Bronchial epithelial cell (primary cell): ENCODE data around the gene GRIA1. TPM values are rescaled to one million over a fixed set of nuclear protein-coding genes. Genes with fewer than 3 reads are reported as not detected.

Experiments used
- DNase-seq: peaks from one replicate; pipeline ENCODE4 v3.0.0-alpha.2; 2010; ENCODE audit warnings: low read depth
- FAIRE-seq: peaks from 2 replicates; lab custom pipeline; 2011; peaks lifted over from hg19 to GRCh38; lab: Jason Lieb, UNC
- H3K27me3 ChIP-seq: 2 replicates; pipeline ENCODE4 v1.5.1; 2011; ENCODE audit warnings: low read length; ENCODE audit not compliant: control insufficient read depth, insufficient read depth
- H3K36me3 ChIP-seq: 2 replicates; pipeline ENCODE4 v1.5.1; 2011; ENCODE audit warnings: low read length; ENCODE audit not compliant: control insufficient read depth, insufficient read depth
- H3K4me3 ChIP-seq: 2 replicates; pipeline ENCODE4 v1.5.1; 2011; ENCODE audit warnings: mild to moderate bottlenecking, low read depth, low read length, control low read depth
- total RNA-seq: library from RNA; depleted of rRNA; stranded (reverse); fragments of >200 nt; gene quantifications from 2 replicates; pipeline ENCODE4 v1.2.1, GENCODE V29; 2014
- TF ChIP-seq, protein P1 (sequence below): IDR thresholded peaks from 2 replicates; pipeline ENCODE4 v1.5.1; 2011; ENCODE audit warnings: mild to moderate bottlenecking, moderate library complexity, low read length, control low read depth, inconsistent platforms; ENCODE audit not compliant: insufficient read depth, severe bottlenecking

Gene GRIA1
- total RNA-seq, 1 donor from 2014 or later: not detected

- H3K4me3 ChIP-seq: no peak overlapping the region
- FAIRE-seq: no peak
- TF ChIP-seq, protein P1, sequence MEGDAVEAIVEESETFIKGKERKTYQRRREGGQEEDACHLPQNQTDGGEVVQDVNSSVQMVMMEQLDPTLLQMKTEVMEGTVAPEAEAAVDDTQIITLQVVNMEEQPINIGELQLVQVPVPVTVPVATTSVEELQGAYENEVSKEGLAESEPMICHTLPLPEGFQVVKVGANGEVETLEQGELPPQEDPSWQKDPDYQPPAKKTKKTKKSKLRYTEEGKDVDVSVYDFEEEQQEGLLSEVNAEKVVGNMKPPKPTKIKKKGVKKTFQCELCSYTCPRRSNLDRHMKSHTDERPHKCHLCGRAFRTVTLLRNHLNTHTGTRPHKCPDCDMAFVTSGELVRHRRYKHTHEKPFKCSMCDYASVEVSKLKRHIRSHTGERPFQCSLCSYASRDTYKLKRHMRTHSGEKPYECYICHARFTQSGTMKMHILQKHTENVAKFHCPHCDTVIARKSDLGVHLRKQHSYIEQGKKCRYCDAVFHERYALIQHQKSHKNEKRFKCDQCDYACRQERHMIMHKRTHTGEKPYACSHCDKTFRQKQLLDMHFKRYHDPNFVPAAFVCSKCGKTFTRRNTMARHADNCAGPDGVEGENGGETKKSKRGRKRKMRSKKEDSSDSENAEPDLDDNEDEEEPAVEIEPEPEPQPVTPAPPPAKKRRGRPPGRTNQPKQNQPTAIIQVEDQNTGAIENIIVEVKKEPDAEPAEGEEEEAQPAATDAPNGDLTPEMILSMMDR: no peak
- H3K27me3 ChIP-seq: no peaks in the 10 kb centered on the region
- no peaks in the 10 kb centered on the region for H3K36me3 ChIP-seq
- DNase-seq: no peak
Observed at GRCh38 chr5:153520952-153521351, 30.5 kb downstream of the GRIA1 start.

GRCh38 chr5:153523211-153523610, 32.7 kb downstream of the GRIA1 start:
- TF ChIP-seq, protein P1: no peak
- H3K4me3 ChIP-seq: no peak overlapping the region
- H3K36me3 ChIP-seq: no peaks in the 10 kb centered on the region
- no peak for FAIRE-seq
- no peak for DNase-seq
- H3K27me3 ChIP-seq: no peaks in the 10 kb centered on the region

DNA sequence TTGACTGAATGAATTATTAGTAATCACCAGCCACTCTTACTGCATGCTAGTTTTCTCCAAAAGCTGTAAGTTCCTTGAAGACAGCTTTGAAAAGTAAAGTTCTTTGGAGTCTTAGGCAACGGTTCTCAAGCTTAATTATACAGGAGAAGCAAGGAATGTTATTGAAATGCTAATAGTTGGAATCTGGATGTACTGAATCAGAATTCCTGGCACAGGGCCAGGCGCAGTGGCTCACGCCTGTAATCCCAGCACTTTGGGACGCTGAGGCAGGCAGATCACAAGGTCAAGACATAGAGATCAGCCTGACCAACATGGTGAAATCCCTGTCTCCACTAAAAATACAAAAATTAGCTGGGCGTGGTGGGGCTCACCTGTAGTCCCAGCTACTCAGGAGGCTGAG, 33.4 kb downstream of the GRIA1 start:
- Histone ChIP-seq H3K27me3 (no peaks in the 10 kb centered on the region), H3K4me3 (no peak overlapping the region), H3K36me3 (no peaks in the 10 kb centered on the region)
- DNase-seq (peak; percentile 48), FAIRE-seq (no peak)
- TF ChIP-seq, protein P1: no peak

DNA sequence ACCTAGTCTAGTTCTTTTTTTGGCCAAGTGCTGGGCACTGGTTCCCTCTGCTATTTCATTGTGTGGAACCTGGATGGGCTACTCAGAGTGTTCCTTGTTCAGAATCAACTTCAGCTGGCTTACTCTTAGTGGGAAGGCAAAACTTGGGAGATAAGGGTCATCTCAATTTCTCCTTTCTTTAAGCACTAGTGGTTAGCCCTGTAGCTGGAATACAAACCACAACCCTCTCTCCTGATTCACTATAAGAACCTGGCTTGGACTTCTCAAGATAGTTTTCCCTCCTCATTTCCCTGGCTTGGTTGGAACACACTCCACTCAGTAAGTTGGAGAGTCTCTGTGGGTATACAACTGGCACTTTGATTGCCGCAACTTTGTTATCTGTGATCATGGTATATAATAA, 35.1 kb downstream of the GRIA1 start:
- TF ChIP-seq, protein P1: no peak
- Histone ChIP-seq H3K27me3 (no peaks in the 10 kb centered on the region), H3K36me3 (no peaks in the 10 kb centered on the region), H3K4me3 (no peak overlapping the region)
- DNase-seq (no peak), FAIRE-seq (no peak)

GRCh38 chr5:153530357-153531143, 40.1 kb downstream of the GRIA1 start:
- TF ChIP-seq, protein P1: no peak
- Histone ChIP-seq H3K36me3 (no peaks in the 10 kb centered on the region), H3K4me3 (no peak overlapping the region), H3K27me3 (no peaks in the 10 kb centered on the region)
- peak; percentile 32 for DNase-seq
- FAIRE-seq: no peak

DNA sequence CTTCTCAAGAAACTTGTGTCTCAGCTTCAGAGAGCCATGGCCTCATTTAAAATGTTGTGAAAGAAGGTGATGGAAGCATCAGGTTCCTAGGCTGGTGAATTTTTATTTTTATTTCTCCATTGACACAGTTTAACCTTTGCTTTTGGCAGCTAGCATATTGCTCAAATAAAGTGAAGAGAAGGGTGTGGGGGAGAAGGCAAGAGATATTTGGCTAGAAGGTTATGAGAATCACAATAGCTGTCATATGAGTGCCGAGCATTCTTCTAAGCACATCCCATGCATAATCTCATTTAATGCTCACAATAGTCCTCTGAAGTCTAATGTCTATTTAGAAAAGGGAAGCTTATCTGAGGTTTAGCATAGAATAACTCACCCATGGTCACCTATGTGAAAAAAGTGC, 43.1 kb downstream of the GRIA1 start:
- no peaks in the 10 kb centered on the region for H3K36me3 ChIP-seq
- no peak overlapping the region for H3K4me3 ChIP-seq
- DNase-seq: no peak
- no peak for FAIRE-seq
- H3K27me3 ChIP-seq: no peaks in the 10 kb centered on the region
- TF ChIP-seq, protein P1: no peak
